IMR-90 (cell line): ENCODE measurements around the gene SUN5. TPM values are rescaled to one million over a fixed set of nuclear protein-coding genes. Genes with fewer than 3 reads are reported as not detected.

Source experiments
- ATAC-seq: fragments of 200-7000 bp; cut with Tn5 transposase; 2 replicates; pipeline ENCODE4 v1.9.1; 2020; ENCODE audit warnings: low read depth, mild to moderate bottlenecking, moderate library complexity
- BruUV-seq: library from RNA; stranded (reverse); fragments of 400-500 nt; replicated peaks from 2 replicates; lab custom pipeline; 2021; lab: Mats Ljungman, UMichigan
- CTCF ChIA-PET: fragments of 300-600 bp; formaldehyde crosslinking; extraction: SDS; loops from one replicate; lab custom pipeline; 2021; ENCODE audit warnings: antibody characterized with exemption; lab: Yijun Ruan, JAX
- POLR2A ChIA-PET: fragments of 300-600 bp; sonication (Branson Sonifier 250); formaldehyde crosslinking; loops from one replicate; lab custom pipeline; 2022; ENCODE audit warnings: antibody characterized with exemption; ENCODE audit not compliant: unreplicated experiment; lab: Charles Lee
- DNase-seq: peaks from one replicate; pipeline ENCODE4 v3.0.0; 2013
- H2AFZ ChIP-seq: replicated peaks from 2 replicates; pipeline ENCODE3; 2013; ENCODE audit warnings: low read length, mild to moderate bottlenecking; ENCODE audit not compliant: poor library complexity
- H2AK5ac ChIP-seq: 2 replicates; pipeline ENCODE4 v1.6.1; 2013; ENCODE audit warnings: low read depth, low read length, inconsistent platforms
- H2AK9ac ChIP-seq: replicated peaks from 2 replicates; pipeline ENCODE3; 2013; ENCODE audit warnings: mild to moderate bottlenecking, low read depth, low read length, moderate library complexity; ENCODE audit not compliant: poor library complexity
- H2BK120ac ChIP-seq: 2 replicates; pipeline ENCODE4 v1.6.1; 2013; ENCODE audit warnings: low read depth, low read length, inconsistent platforms
- H2BK15ac ChIP-seq: 3 replicates; pipeline ENCODE4 v1.6.1; 2013; ENCODE audit warnings: low read depth, low read length, inconsistent platforms
- H2BK20ac ChIP-seq: 2 replicates; pipeline ENCODE4 v1.6.1; 2013; ENCODE audit warnings: low read depth, mild to moderate bottlenecking, inconsistent platforms, low read length, moderate library complexity
- H2BK5ac ChIP-seq: 2 replicates; pipeline ENCODE4 v1.6.1; 2013; ENCODE audit warnings: mild to moderate bottlenecking, low read depth, low read length, inconsistent platforms; ENCODE audit not compliant: poor library complexity, severe bottlenecking
- H3K14ac ChIP-seq: replicated peaks from 2 replicates; pipeline ENCODE4 v1.6.1; 2013; ENCODE audit warnings: low read depth, low read length, inconsistent platforms
- H3K18ac ChIP-seq: 2 replicates; pipeline ENCODE4 v1.6.1; 2013; ENCODE audit warnings: low read depth, low read length, control low read depth
- H3K23ac ChIP-seq: 2 replicates; pipeline ENCODE4 v1.6.1; 2013; ENCODE audit warnings: low read depth, low read length, inconsistent platforms
- H3K27ac ChIP-seq: 2 replicates; pipeline ENCODE4 v1.5.1; 2013; ENCODE audit warnings: mild to moderate bottlenecking, control low read depth, low read length; ENCODE audit not compliant: insufficient read depth
- H3K27me3 ChIP-seq: 2 replicates; pipeline ENCODE4 v1.6.1; 2013; ENCODE audit warnings: low read length; ENCODE audit not compliant: control insufficient read depth, insufficient read depth
- H3K36me3 ChIP-seq: 2 replicates; pipeline ENCODE4 v1.6.1; 2013; ENCODE audit warnings: low read length, mixed read lengths; ENCODE audit not compliant: control insufficient read depth, insufficient read depth
- H3K4ac ChIP-seq: 2 replicates; pipeline ENCODE4 v1.6.1; 2013; ENCODE audit warnings: low read depth, low read length, inconsistent platforms
- H3K4me1 ChIP-seq: 2 replicates; pipeline ENCODE4 v1.6.1; 2013; ENCODE audit warnings: low read length, mixed read lengths; ENCODE audit not compliant: control insufficient read depth, insufficient read depth
- H3K4me2 ChIP-seq: 2 replicates; pipeline ENCODE4 v1.6.1; 2013; ENCODE audit warnings: low read depth, mild to moderate bottlenecking, control low read depth, low read length, moderate library complexity
- H3K4me3 ChIP-seq: 2 replicates; pipeline ENCODE4 v1.5.1; 2013; ENCODE audit warnings: low read depth, mild to moderate bottlenecking, control low read depth, low read length, moderate library complexity; ENCODE audit not compliant: insufficient read depth
- H3K56ac ChIP-seq: 2 replicates; pipeline ENCODE4 v1.6.1; 2013; ENCODE audit warnings: low read length, inconsistent platforms; ENCODE audit not compliant: insufficient read depth; ENCODE audit errors: extremely low read depth
- H3K79me1 ChIP-seq, 2 experiments: 2 replicates each; pipeline ENCODE4 v1.6.1; 2013; ENCODE audit warnings: low read length in 2 of 2, inconsistent platforms in 1 of 2, low read depth in 1 of 2
- H3K9ac ChIP-seq: 2 replicates; pipeline ENCODE4 v1.6.1; 2013; ENCODE audit warnings: low read depth, low read length, control low read depth
- H3K9me1 ChIP-seq: 2 replicates; pipeline ENCODE4 v1.6.1; 2013; ENCODE audit warnings: low read length, inconsistent platforms; ENCODE audit not compliant: insufficient read depth
- H3K9me3 ChIP-seq: 2 replicates; pipeline ENCODE4 v1.6.1; 2013; ENCODE audit warnings: low read length; ENCODE audit not compliant: control insufficient read depth, insufficient read depth
- H4K20me1 ChIP-seq: 2 replicates; pipeline ENCODE4 v1.6.1; 2013; ENCODE audit warnings: low read length, inconsistent platforms; ENCODE audit not compliant: insufficient read depth
- H4K5ac ChIP-seq: 2 replicates; pipeline ENCODE4 v1.6.1; 2013; ENCODE audit warnings: mild to moderate bottlenecking, low read depth, low read length, control low read depth
- H4K8ac ChIP-seq, 2 experiments: 2 replicates each; pipeline ENCODE4 v1.6.1; 2013; ENCODE audit warnings: low read depth in 2 of 2, low read length in 2 of 2, control low read depth in 1 of 2, inconsistent platforms in 1 of 2
- H4K91ac ChIP-seq: 2 replicates; pipeline ENCODE4 v1.6.1; 2013; ENCODE audit warnings: low read depth, low read length, inconsistent platforms; ENCODE audit not compliant: insufficient read depth
- BHLHE40 ChIP-seq: fragments of 150-350 bp; IDR thresholded peaks from 2 replicates; pipeline ENCODE4 v1.6.1; 2016; ENCODE audit warnings: mild to moderate bottlenecking, low read depth, low read length
- CEBPB ChIP-seq: IDR thresholded peaks from 2 replicates; pipeline ENCODE4 v1.6.1; 2012; ENCODE audit warnings: low read depth, low read length, improper control_type of control experiment
- CHD1 ChIP-seq: IDR thresholded peaks from 2 replicates; pipeline ENCODE4 v1.6.1; 2012; ENCODE audit warnings: low read depth, low read length, improper control_type of control experiment
- CTCF ChIP-seq: conservative IDR thresholded peaks from 2 replicates; pipeline ENCODE4 v1.5.1; 2012; ENCODE audit warnings: mild to moderate bottlenecking, low read depth, low read length, improper control_type of control experiment
- ELK1 ChIP-seq: fragments of 150-350 bp; IDR thresholded peaks from 2 replicates; pipeline ENCODE4 v1.6.1; 2016; ENCODE audit warnings: low read depth, mild to moderate bottlenecking, low read length, moderate library complexity, borderline replicate concordance
- FOS ChIP-seq: fragments of 150-350 bp; IDR thresholded peaks from 2 replicates; pipeline ENCODE4 v1.6.1; 2016; ENCODE audit warnings: low read depth, low read length
- MAFK ChIP-seq: IDR thresholded peaks from 2 replicates; pipeline ENCODE4 v1.6.1; 2012; ENCODE audit warnings: low read depth, low read length, improper control_type of control experiment
- MAZ ChIP-seq: IDR thresholded peaks from 2 replicates; pipeline ENCODE4 v1.6.1; 2012; ENCODE audit warnings: low read depth, mild to moderate bottlenecking, low read length, improper control_type of control experiment, moderate library complexity, borderline replicate concordance
- MXI1 ChIP-seq: IDR thresholded peaks from 2 replicates; pipeline ENCODE4 v1.6.1; 2012; ENCODE audit warnings: low read depth, mild to moderate bottlenecking, low read length, moderate library complexity, borderline replicate concordance
- NFE2L2 ChIP-seq: fragments of 150-350 bp; IDR thresholded peaks from 2 replicates; pipeline ENCODE4 v1.6.1; 2016; ENCODE audit warnings: low read depth, mild to moderate bottlenecking, low read length
- POLR2A ChIP-seq: IDR thresholded peaks from 2 replicates; pipeline ENCODE4 v1.6.1; 2012; ENCODE audit warnings: mild to moderate bottlenecking, low read depth, low read length
- RAD21 ChIP-seq: IDR thresholded peaks from 2 replicates; pipeline ENCODE4 v1.6.1; 2012; ENCODE audit warnings: low read length, improper control_type of control experiment
- RCOR1 ChIP-seq: IDR thresholded peaks from 2 replicates; pipeline ENCODE4 v1.6.1; 2012; ENCODE audit warnings: mild to moderate bottlenecking, low read length, improper control_type of control experiment; ENCODE audit not compliant: insufficient replicate concordance
- RFX5 ChIP-seq: IDR thresholded peaks from 2 replicates; pipeline ENCODE4 v1.8.0; 2012; ENCODE audit warnings: low read depth, mild to moderate bottlenecking, low read length, moderate library complexity
- SMC3 ChIP-seq: fragments of 150-350 bp; IDR thresholded peaks from 2 replicates; pipeline ENCODE4 v1.6.1; 2016; ENCODE audit warnings: low read depth, mild to moderate bottlenecking, antibody characterized with exemption, low read length, moderate library complexity
- USF2 ChIP-seq: fragments of 150-350 bp; IDR thresholded peaks from 2 replicates; pipeline ENCODE4 v1.6.1; 2017; ENCODE audit warnings: mild to moderate bottlenecking, antibody characterized with exemption, low read length, low read depth
- WGBS, 2 experiments: methylation state at CpG; one replicate each; pipeline versions ENCODE4 v1.1.5 to v1.1.7; 2013; ENCODE audit warnings: missing lambda C conversion rate in 2 of 2; ENCODE audit not compliant: insufficient read length in 1 of 2; ENCODE audit errors: extremely low coverage in 2 of 2; 5-methylcytosine and 5-hydroxymethylcytosine counted together
- dilution Hi-C: fragments of 300-500 bp; cut with HindIII; formaldehyde crosslinking; loops from one replicate; pipeline ENCODE4 v1.14.3; 2018; ENCODE audit warnings: low sequenced_read_pairs; ENCODE audit not compliant: unreplicated experiment
- in situ Hi-C: fragments of 300-500 bp; cut with MboI; formaldehyde crosslinking; loops from 3 replicates; pipeline ENCODE4 v1.14.3; 2019; ENCODE audit warnings: low sequenced_read_pairs, inconsistent platforms, mixed read lengths
- intact Hi-C: fragments of 100-400 bp; cut with micrococcal nuclease; formaldehyde crosslinking; loops from 2 replicates; pipeline ENCODE4 v1.10.0; 2022
- polyA plus RNA-seq, 3 experiments: library from polyadenylated mRNA; depleted of rRNA; stranded (reverse); fragments of >200 nt; gene quantifications; 2 replicates each; pipeline ENCODE4 v1.2.3, GENCODE V29; 2012; ENCODE audit warnings: low replicate concordance in 1 of 3
- total RNA-seq: library from RNA; depleted of rRNA; stranded (reverse); fragments of >200 nt; gene quantifications from 2 replicates; pipeline ENCODE4 v1.2.3, GENCODE V29; 2012

SUN5 gene
- total and polyA plus RNA-seq, 2 of the 4 experiments (the other 2 are of a cell fraction), result not detected

- no peaks in the 10 kb centered on the region for H4K20me1 ChIP-seq
Observed at GRCh38 chr20:33033381-33033780, 29.1 kb upstream of the SUN5 start.

More at GRCh38 chr20:33033381-33033780, 29.1 kb upstream of the SUN5 start:
- no peak overlapping the region for H4K8ac ChIP-seq
- H4K91ac ChIP-seq, result no peak overlapping the region
- no peaks in the 10 kb centered on the region; the same call in 1 of the 2 replicates for H3K27me3 ChIP-seq
- H3K56ac ChIP-seq, result no peak overlapping the region
- H3K4me2 ChIP-seq, result no peak overlapping the region
- no peak overlapping the region for H2BK15ac ChIP-seq
- H2BK20ac ChIP-seq, result no peak overlapping the region
- H3K9me3 ChIP-seq, result no peaks in the 10 kb centered on the region
- ChIA-PET POLR2A (no interaction called here), CTCF (no interaction called here)
- H3K79me1 ChIP-seq, result no peaks in the 10 kb centered on the region
- H3K4me1 ChIP-seq, result no peaks in the 10 kb centered on the region
- H3K14ac ChIP-seq, result no peak overlapping the region
- dilution Hi-C loops, result no loop called here
- in situ Hi-C loops, result no loop called here
- no peak overlapping the region for H3K9ac ChIP-seq
- no peak for DNase-seq
- H4K5ac ChIP-seq, result no peak overlapping the region
- WGBS, 2 experiments, result 7% methylated on average over 2 of the region's 5 CpGs; no CpG with 5 or more reads in 1 of the 2 experiments
- no peak overlapping the region for H2AK5ac ChIP-seq
- TF ChIP-seq NFE2L2, result no peak
- TF ChIP-seq MXI1, result no peak
- TF ChIP-seq CTCF, result no peak
- no peak for TF ChIP-seq FOS
- no peak for TF ChIP-seq RAD21
- TF ChIP-seq SMC3, result no peak
- no peak for TF ChIP-seq MAZ
- no peak for TF ChIP-seq CHD1
- TF ChIP-seq CEBPB, result no peak
- TF ChIP-seq POLR2A, result no peak
- no peak for TF ChIP-seq USF2
- no peak for TF ChIP-seq RCOR1
- no peak for TF ChIP-seq RFX5
- TF ChIP-seq BHLHE40, result no peak
- no peak for TF ChIP-seq MAFK
- no peak for TF ChIP-seq ELK1
- no peak overlapping the region for H2AFZ ChIP-seq
- no peak overlapping the region for H3K4me3 ChIP-seq
- H3K9me1 ChIP-seq, result no peaks in the 10 kb centered on the region
- no peak overlapping the region for H3K27ac ChIP-seq
- no peak overlapping the region for H2BK5ac ChIP-seq
- H2BK120ac ChIP-seq, result no peak overlapping the region
- no peak for ATAC-seq
- H3K36me3 ChIP-seq, result no peaks in the 10 kb centered on the region
- no peak overlapping the region for H3K23ac ChIP-seq
- H2AK9ac ChIP-seq, result no peak overlapping the region
- no peak overlapping the region for H3K4ac ChIP-seq
- intact Hi-C loops, result no loop called here
- H3K18ac ChIP-seq, result no peak overlapping the region
- no TSS peak for BruUV-seq
